H1 (cell line): ENCODE measurements around the gene DHRS2. TPM values are rescaled to one million over a fixed set of nuclear protein-coding genes. Genes with fewer than 3 reads are reported as not detected.

Experiments used
- CTCF ChIA-PET: fragments of 300-600 bp; sonication (Branson Sonifier 250); formaldehyde crosslinking; loops from one replicate; lab custom pipeline; 2021; ENCODE audit not compliant: partially characterized antibody; lab: Charles Lee
- POLR2A ChIA-PET: fragments of 300-600 bp; sonication (Branson Sonifier 250); formaldehyde crosslinking; loops from one replicate; lab custom pipeline; 2021; ENCODE audit warnings: inconsistent platforms; ENCODE audit not compliant: partially characterized antibody; lab: Charles Lee
- DNase-seq, 2 experiments: peaks; one replicate each; pipeline versions ENCODE4 v3.0.0 to v3.0.0-alpha.2; 2010 to 2022; ENCODE audit warnings: low spot score in 2 of 2, low read depth in 1 of 2, mixed read lengths in 1 of 2
- FAIRE-seq: peaks from 2 replicates; lab custom pipeline; 2011; peaks lifted over from hg19 to GRCh38; lab: Jason Lieb, UNC
- H2AFZ ChIP-seq: 2 replicates; pipeline ENCODE4 v1.8.1; 2012; ENCODE audit warnings: low read length, inconsistent platforms
- H2AK5ac ChIP-seq: 2 replicates; pipeline ENCODE4 v1.6.1; 2013; ENCODE audit warnings: low read depth, low read length
- H2BK120ac ChIP-seq: replicated peaks from 2 replicates; pipeline ENCODE3; 2013; ENCODE audit warnings: low read depth, low read length, inconsistent platforms
- H2BK12ac ChIP-seq: 2 replicates; pipeline ENCODE4 v1.6.1; 2013; ENCODE audit warnings: low read depth, low read length
- H2BK15ac ChIP-seq: 2 replicates; pipeline ENCODE4 v1.6.1; 2013; ENCODE audit warnings: low read length
- H2BK20ac ChIP-seq: 2 replicates; pipeline ENCODE4 v1.6.1; 2013; ENCODE audit warnings: low read length
- H2BK5ac ChIP-seq: 2 replicates; pipeline ENCODE4 v1.6.1; 2013; ENCODE audit warnings: low read depth, low read length
- H3K14ac ChIP-seq: 2 replicates; pipeline ENCODE4 v1.6.1; 2013; ENCODE audit warnings: inconsistent platforms; ENCODE audit not compliant: insufficient read length
- H3K18ac ChIP-seq: 2 replicates; pipeline ENCODE4 v1.6.1; 2013; ENCODE audit warnings: low read length; ENCODE audit errors: extremely low read depth
- H3K23ac ChIP-seq: 2 replicates; pipeline ENCODE4 v1.6.1; 2013; ENCODE audit warnings: inconsistent platforms; ENCODE audit not compliant: insufficient read length
- H3K23me2 ChIP-seq: 2 replicates; pipeline ENCODE4 v1.6.1; 2013; ENCODE audit warnings: low read depth, low read length
- H3K27ac ChIP-seq: 2 replicates; pipeline ENCODE4 v1.6.1; 2011; ENCODE audit warnings: low read depth, low read length, inconsistent platforms
- H3K27me3 ChIP-seq, 4 experiments: replicated peaks in 1 of 4; 1 replicate in 1 of 4; 2 replicates in 3 of 4; pipeline versions ENCODE4 v1.6.1 to v1.8.1; 2011 to 2013; ENCODE audit warnings: low read length in 3 of 4, mild to moderate bottlenecking in 3 of 4, inconsistent platforms in 2 of 4, mixed read lengths in 2 of 4, moderate library complexity in 1 of 4; ENCODE audit not compliant: control insufficient read depth in 3 of 4, insufficient read depth in 3 of 4; ENCODE audit errors: extremely low read depth in 1 of 4
- H3K36me3 ChIP-seq, 4 experiments: 2 replicates each; pipeline versions ENCODE4 v1.6.1 to v1.8.1; 2011 to 2013; ENCODE audit warnings: mild to moderate bottlenecking in 4 of 4, low read length in 3 of 4, moderate library complexity in 2 of 4, control low read depth in 1 of 4, inconsistent platforms in 1 of 4; ENCODE audit not compliant: insufficient read depth in 4 of 4, control insufficient read depth in 2 of 4
- H3K4ac ChIP-seq: replicated peaks from 2 replicates; pipeline ENCODE3; 2013; ENCODE audit warnings: low read length, low read depth, mixed read lengths, inconsistent platforms; ENCODE audit not compliant: insufficient read length
- H3K4me1 ChIP-seq, 4 experiments: replicated peaks in 1 of 4; 1 replicate in 1 of 4; 2 replicates in 3 of 4; pipeline versions ENCODE4 v1.6.1 to v1.8.1; 2011 to 2013; ENCODE audit warnings: low read length in 3 of 4, inconsistent platforms in 2 of 4, mixed read lengths in 1 of 4; ENCODE audit not compliant: insufficient read depth in 4 of 4, control insufficient read depth in 3 of 4
- H3K4me2 ChIP-seq, 2 experiments: 2 replicates each; pipeline versions ENCODE4 v1.6.1 to v1.8.1; 2011 to 2013; ENCODE audit warnings: low read depth in 2 of 2, low read length in 2 of 2, control low read depth in 1 of 2, inconsistent platforms in 1 of 2, mild to moderate bottlenecking in 1 of 2; ENCODE audit not compliant: insufficient read depth in 1 of 2
- H3K4me3 ChIP-seq, 4 experiments: fragments of 200-600, 300-600 bp in 1 of 4; sonication (generic), shearing (Covaris generic), sonication (Bioruptor Twin) in 1 of 4; 2 replicates each; pipeline versions ENCODE4 v1.5.1 to v1.8.1; 2011 to 2016; ENCODE audit warnings: low read length in 4 of 4, low read depth in 3 of 4, control low read depth in 2 of 4, inconsistent platforms in 2 of 4, mild to moderate bottlenecking in 2 of 4, mixed read lengths in 1 of 4, moderate library complexity in 1 of 4; ENCODE audit not compliant: insufficient read depth in 2 of 4; ENCODE audit errors: extremely low read depth in 1 of 4
- H3K56ac ChIP-seq: replicated peaks from 2 replicates; pipeline ENCODE3; 2013; ENCODE audit warnings: low read depth, mild to moderate bottlenecking, mixed read lengths, low read length, inconsistent platforms; ENCODE audit not compliant: insufficient read length
- H3K79me1 ChIP-seq: 2 replicates; pipeline ENCODE4 v1.6.1; 2013; ENCODE audit warnings: low read depth, low read length, control low read depth
- H3K79me2 ChIP-seq, 2 experiments: 2 replicates each; pipeline versions ENCODE4 v1.6.1 to v1.8.1; 2012 to 2013; ENCODE audit warnings: low read length in 2 of 2, mild to moderate bottlenecking in 2 of 2, inconsistent platforms in 1 of 2; ENCODE audit not compliant: insufficient read depth in 2 of 2, control insufficient read depth in 1 of 2
- H3K9ac ChIP-seq, 4 experiments: replicated peaks in 1 of 4; 1 replicate in 1 of 4; 2 replicates in 3 of 4; pipeline versions ENCODE4 v1.6.1 to v1.8.1; 2011 to 2013; ENCODE audit warnings: low read depth in 3 of 4, low read length in 3 of 4, control low read depth in 2 of 4, mild to moderate bottlenecking in 2 of 4, moderate library complexity in 2 of 4, inconsistent platforms in 1 of 4; ENCODE audit errors: extremely low read depth in 1 of 4
- H3K9me3 ChIP-seq, 2 experiments: 2 replicates each; pipeline versions ENCODE4 v1.6.1 to v1.8.1; 2012 to 2013; ENCODE audit warnings: mild to moderate bottlenecking in 2 of 2, moderate library complexity in 2 of 2, control low read depth in 1 of 2, inconsistent platforms in 1 of 2, low read depth in 1 of 2, low read length in 1 of 2, mixed read lengths in 1 of 2; ENCODE audit not compliant: insufficient read depth in 2 of 2
- H4K20me1 ChIP-seq, 2 experiments: replicated peaks in 1 of 2; 2 replicates each; pipeline versions ENCODE3 to v1.8.1; 2011 to 2013; ENCODE audit warnings: inconsistent platforms in 2 of 2, low read length in 2 of 2, mild to moderate bottlenecking in 1 of 2; ENCODE audit not compliant: insufficient read depth in 2 of 2, control insufficient read depth in 1 of 2
- H4K5ac ChIP-seq: 2 replicates; pipeline ENCODE4 v1.6.1; 2013; ENCODE audit warnings: low read length, low read depth, mixed read lengths, inconsistent platforms; ENCODE audit not compliant: insufficient read length
- H4K8ac ChIP-seq: 2 replicates; pipeline ENCODE4 v1.8.0; 2013; ENCODE audit warnings: mild to moderate bottlenecking, moderate library complexity, low read length, inconsistent platforms; ENCODE audit not compliant: insufficient read depth; ENCODE audit errors: extremely low read depth
- H4K91ac ChIP-seq: replicated peaks from 2 replicates; pipeline ENCODE3; 2013; ENCODE audit warnings: low read length, mixed read lengths, inconsistent platforms; ENCODE audit not compliant: insufficient read length
- ASH2L ChIP-seq: fragments of 200-600, 300-600 bp; sonication (generic); IDR thresholded peaks from one replicate; pipeline ENCODE4 v1.7.1; 2017; ENCODE audit warnings: low read length
- BCL11A ChIP-seq, 2 experiments: IDR thresholded peaks; one replicate each; pipeline ENCODE4 v1.6.1; 2011; ENCODE audit warnings: low read depth in 2 of 2, low read length in 2 of 2, mild to moderate bottlenecking in 2 of 2
- CTBP2 ChIP-seq: IDR thresholded peaks from 2 replicates; pipeline ENCODE4 v1.7.0; 2011; ENCODE audit warnings: borderline replicate concordance, mild to moderate bottlenecking, moderate library complexity, mixed read lengths, low read length; ENCODE audit not compliant: insufficient read depth, insufficient read length
- GABPA ChIP-seq: IDR thresholded peaks from 2 replicates; pipeline ENCODE4 v1.6.1; 2011; ENCODE audit warnings: mild to moderate bottlenecking, low read length, moderate library complexity, borderline replicate concordance; ENCODE audit not compliant: insufficient read depth
- JUN ChIP-seq: IDR thresholded peaks from 2 replicates; pipeline ENCODE4 v1.6.1; 2011; ENCODE audit warnings: low read depth, mild to moderate bottlenecking, improper control_type of control experiment, low read length
- KDM1A ChIP-seq: fragments of 200-600, 300-600 bp; sonication (generic); IDR thresholded peaks from 2 replicates; pipeline ENCODE4 v1.7.1; 2016; ENCODE audit warnings: mild to moderate bottlenecking, low read length, borderline replicate concordance
- MAFK ChIP-seq: IDR thresholded peaks from 2 replicates; pipeline ENCODE4 v1.6.1; 2012; ENCODE audit warnings: low read depth, mild to moderate bottlenecking, improper control_type of control experiment, low read length
- PHF8 ChIP-seq: fragments of 200-600 bp; sonication (generic); conservative IDR thresholded peaks from 2 replicates; pipeline ENCODE4 v1.7.1; 2012; ENCODE audit warnings: low read depth, mild to moderate bottlenecking, inconsistent platforms, low read length, moderate library complexity
- POLR2AphosphoS5 ChIP-seq: IDR thresholded peaks from 2 replicates; pipeline ENCODE4 v1.6.1; 2011; ENCODE audit warnings: low read depth, low read length
- SIX5 ChIP-seq: IDR thresholded peaks from 2 replicates; pipeline ENCODE4 v1.6.1; 2011; ENCODE audit warnings: mild to moderate bottlenecking, low read depth, low read length
- ZNF274 ChIP-seq: IDR thresholded peaks from 2 replicates; pipeline ENCODE4 v1.7.0; 2012; ENCODE audit warnings: low read length, borderline replicate concordance; ENCODE audit errors: extremely low read depth
- WGBS, 2 experiments: shearing (Covaris generic) in 1 of 2; methylation state at CpG; one replicate each; pipeline versions ENCODE4 v1.1.6 to v1.1.7; 2013 to 2015; ENCODE audit warnings: low lambda C conversion rate in 2 of 2, mixed read lengths in 2 of 2, inconsistent platforms in 1 of 2, low coverage in 1 of 2, missing lambda C conversion rate in 1 of 2; ENCODE audit not compliant: insufficient replicate concordance in 2 of 2, insufficient coverage in 1 of 2, insufficient read length in 1 of 2; ENCODE audit errors: extremely low coverage in 1 of 2, missing lambda C conversion rate in 1 of 2; 5-methylcytosine and 5-hydroxymethylcytosine counted together
- polyA plus RNA-seq, 7 experiments: library from polyadenylated mRNA; depleted of rRNA in 3 of 7; stranded (reverse) in 5 of 7; unstranded in 2 of 7; fragments of >200 nt in 5 of 7; fragments of 200-250 nt in 2 of 7; gene quantifications; 1 replicate in 5 of 7; 2 replicates in 1 of 7; 4 replicates in 1 of 7; pipeline versions ENCODE4 v1.2.1 to v1.2.3, GENCODE V29; 2011 to 2013; ENCODE audit warnings: missing spikeins in 2 of 7, mixed read lengths in 2 of 7
- total RNA-seq: library from RNA; stranded (reverse); fragmentation: NEBNext Ultra II Directional; extraction: Animal tissue kit (Norgen Biotek cat#: 25700); gene quantifications from 2 replicates; pipeline ENCODE4 v1.2.1, GENCODE V29; 2021

DHRS2 gene
- total and polyA plus RNA-seq, 2 of the 8 experiments (the other 6 are each of a cell fraction or from before 2014, with no cell fraction given), result 1.1 to 3.5 TPM

DNA sequence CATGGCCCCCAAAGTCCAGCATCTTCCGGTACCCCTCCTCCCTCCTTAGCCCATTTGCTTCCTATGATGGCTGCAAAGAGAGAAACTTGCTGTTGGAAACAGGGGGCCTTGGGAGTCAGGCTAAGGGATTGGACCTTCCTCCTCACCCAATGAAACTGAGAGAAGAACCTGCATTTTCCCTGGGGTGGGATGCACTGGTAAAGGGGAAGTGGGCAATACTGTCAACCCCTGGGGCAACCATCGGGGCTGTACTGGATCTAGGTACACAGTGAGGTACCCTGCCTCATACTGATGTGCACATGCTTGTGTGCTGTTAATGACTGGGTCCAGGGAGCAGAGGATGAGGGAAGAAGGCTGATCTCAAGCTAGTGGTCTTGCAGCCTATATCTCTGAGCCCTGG lies 46.6 kb upstream of the DHRS2 start:
- H4K20me1 ChIP-seq, result no peaks in the 10 kb centered on the region
- no peaks in the 10 kb centered on the region for H3K79me2 ChIP-seq
- H2BK5ac ChIP-seq, result no peak overlapping the region
- no peak overlapping the region for H3K4ac ChIP-seq
- no peaks in the 10 kb centered on the region for H3K79me1 ChIP-seq
- no peak overlapping the region for H3K23ac ChIP-seq
- H3K4me1 ChIP-seq, result peaks cover 0 to 6% (median under 1%) of the 10 kb centered on the region in 4 experiments; a peak in 2 of 7 replicates
- CTCF ChIA-PET, result interaction anchor here (0.7 to 5.1 kb wide), 25 partner anchors 8 to 362 kb away, joined by 3 to 49 read pairs (median 5); partner anchors contain the start of gene DHRS2
- TF ChIP-seq KDM1A, result no peak
- no peak for TF ChIP-seq PHF8
- TF ChIP-seq JUN, result no peak
- no peak for TF ChIP-seq SIX5
- TF ChIP-seq CTBP2, result no peak
- no peak for TF ChIP-seq ZNF274
- no peak for TF ChIP-seq ASH2L
- TF ChIP-seq POLR2AphosphoS5, result no peak
- no peak for TF ChIP-seq GABPA
- no peak for TF ChIP-seq BCL11A (IDR thresholded peaks at IDR 0.05; ENCODE audit: low read depth in 2 of 2, low read length in 2 of 2)
- TF ChIP-seq MAFK, result no peak
- no peak overlapping the region for H2BK15ac ChIP-seq
- H3K27me3 ChIP-seq, result no peaks in the 10 kb centered on the region
- H3K14ac ChIP-seq, result no peak overlapping the region
- H4K8ac ChIP-seq, result no peak overlapping the region
- H3K4me3 ChIP-seq, result no peak overlapping the region
- H3K9me3 ChIP-seq, result no peaks in the 10 kb centered on the region; a peak in 1 of 4 replicates
- H4K5ac ChIP-seq, result no peak overlapping the region
- WGBS, 2 experiments, result 64% methylated on average over 2 of the region's 2 CpGs; no CpG with 5 or more reads in 1 of the 2 experiments
- no peak overlapping the region for H3K4me2 ChIP-seq
- no peaks in the 10 kb centered on the region for H3K36me3 ChIP-seq
- POLR2A ChIA-PET, result interaction anchor here (0.9 to 1.9 kb wide), 5 partner anchors 8 to 105 kb away, joined by 3 to 5 read pairs (median 4); partner anchors contain the start of gene JPH4
- H3K9ac ChIP-seq, result no peak overlapping the region
- DNase-seq (no peak), FAIRE-seq (no peak)
- no peak overlapping the region for H4K91ac ChIP-seq
- no peak overlapping the region for H2AK5ac ChIP-seq
- H3K27ac ChIP-seq, result no peak overlapping the region
- peak overlapping the region; percentile 5; the same call in 1 of the 2 replicates for H3K18ac ChIP-seq
- H3K56ac ChIP-seq, result no peak overlapping the region
- no peak overlapping the region for H2BK120ac ChIP-seq
- peak overlapping the region; percentile 92; the same call in 1 of the 2 replicates for H2AFZ ChIP-seq
- H2BK20ac ChIP-seq, result peak overlapping the region; percentile 86; the same call in 1 of the 2 replicates
- H3K23me2 ChIP-seq, result no peaks in the 10 kb centered on the region
- no peak overlapping the region for H2BK12ac ChIP-seq
